ENCODE results near the gene GALNT17. TPM values are rescaled to one million over a fixed set of nuclear protein-coding genes. Genes with fewer than 3 reads are reported as not detected.

Gene GALNT17
- total RNA-seq, 1 experiment from 2014 or later = not detected

GRCh38 chr7:71716690-71717089 lies 584.7 kb downstream of the GALNT17 start:
- ChIA-PET POLR2A (ENCODE audit: low non-redundant PET) (no interaction called here), CTCF (no interaction called here)
- BruUV-seq (replicated peaks) = no TSS peak
- intact Hi-C loops (cut with micrococcal nuclease; ENCODE audit: unreplicated experiment) = no loop called here
- Histone ChIP-seq H3K4me1 (ENCODE audit: insufficient read depth, low read length, poor library complexity, severe bottlenecking) (no peaks in the 10 kb centered on the region), H3K9me3 (ENCODE audit: low read depth, low read length, poor library complexity, severe bottlenecking) (peaks cover 5% of the 10 kb centered on the region), H3K27ac (ENCODE audit: low read depth, low read length, poor library complexity, severe bottlenecking) (no peak overlapping the region), H3K4me3 (ENCODE audit: low read depth, low read length, poor library complexity, severe bottlenecking) (no peak overlapping the region), H3K36me3 (ENCODE audit: insufficient read depth, low read length, poor library complexity, severe bottlenecking) (no peaks in the 10 kb centered on the region), H3K27me3 (replicated peaks; ENCODE audit: insufficient read depth, low read depth, low read length, poor library complexity) (no peaks in the 10 kb centered on the region)
- no peak for DNase-seq (ENCODE audit: low spot score)
- TF ChIP-seq CTCF (conservative IDR thresholded peaks at IDR 0.05; ENCODE audit: low read depth, low read length) (no peak), EZH2 (IDR thresholded peaks at IDR 0.05; ENCODE audit: borderline replicate concordance, low read depth, low read length, poor library complexity, severe bottlenecking) (no peak)

GRCh38 chr7:71718563-71718962 lies 586.6 kb downstream of the GALNT17 start:
- DNase-seq (ENCODE audit: low spot score) = no peak
- TF ChIP-seq EZH2 (IDR thresholded peaks at IDR 0.05; ENCODE audit: borderline replicate concordance, low read depth, low read length, poor library complexity, severe bottlenecking) = no peak
- TF ChIP-seq CTCF (conservative IDR thresholded peaks at IDR 0.05; ENCODE audit: low read depth, low read length) = no peak
- intact Hi-C loops (cut with micrococcal nuclease; ENCODE audit: unreplicated experiment) = no loop called here
- POLR2A ChIA-PET (ENCODE audit: low non-redundant PET) = no interaction called here
- Histone ChIP-seq H3K4me3 (ENCODE audit: low read depth, low read length, poor library complexity, severe bottlenecking) (no peak overlapping the region), H3K9me3 (ENCODE audit: low read depth, low read length, poor library complexity, severe bottlenecking) (no peaks in the 10 kb centered on the region), H3K36me3 (ENCODE audit: insufficient read depth, low read length, poor library complexity, severe bottlenecking) (no peaks in the 10 kb centered on the region), H3K27me3 (replicated peaks; ENCODE audit: insufficient read depth, low read depth, low read length, poor library complexity) (no peaks in the 10 kb centered on the region), H3K27ac (ENCODE audit: low read depth, low read length, poor library complexity, severe bottlenecking) (no peak overlapping the region), H3K4me1 (ENCODE audit: insufficient read depth, low read length, poor library complexity, severe bottlenecking) (no peaks in the 10 kb centered on the region)
- CTCF ChIA-PET = no interaction called here
- no TSS peak for BruUV-seq (replicated peaks)

GRCh38 chr7:71721742-71722141 lies 589.8 kb downstream of the GALNT17 start:
- CTCF ChIA-PET = no interaction called here

More at GRCh38 chr7:71721742-71722141, 589.8 kb downstream of the GALNT17 start:
- TF ChIP-seq CTCF (conservative IDR thresholded peaks at IDR 0.05; ENCODE audit: low read depth, low read length) = no peak
- no peak for TF ChIP-seq EZH2 (IDR thresholded peaks at IDR 0.05; ENCODE audit: borderline replicate concordance, low read depth, low read length, poor library complexity, severe bottlenecking)
- H3K27me3 ChIP-seq (replicated peaks; ENCODE audit: insufficient read depth, low read depth, low read length, poor library complexity) = no peaks in the 10 kb centered on the region
- no peak overlapping the region for H3K27ac ChIP-seq (ENCODE audit: low read depth, low read length, poor library complexity, severe bottlenecking)
- H3K4me3 ChIP-seq (ENCODE audit: low read depth, low read length, poor library complexity, severe bottlenecking) = no peak overlapping the region
- no peaks in the 10 kb centered on the region for H3K36me3 ChIP-seq (ENCODE audit: insufficient read depth, low read length, poor library complexity, severe bottlenecking)
- BruUV-seq (replicated peaks) = no TSS peak
- no peak for DNase-seq (ENCODE audit: low spot score)
- H3K9me3 ChIP-seq (ENCODE audit: low read depth, low read length, poor library complexity, severe bottlenecking) = no peaks in the 10 kb centered on the region
- POLR2A ChIA-PET (ENCODE audit: low non-redundant PET) = no interaction called here
- no peaks in the 10 kb centered on the region for H3K4me1 ChIP-seq (ENCODE audit: insufficient read depth, low read length, poor library complexity, severe bottlenecking)
- intact Hi-C loops (cut with micrococcal nuclease; ENCODE audit: unreplicated experiment) = no loop called here

Measured in A673 (cell line).